HG03575 (cell line): Measurements from ENCODE around the gene NAA38.

Experiments
- ATAC-seq: cut with Tn5 transposase; IDR thresholded peaks from one replicate; pipeline ENCODE4 v1.9.1; 2021; ENCODE audit not compliant: unreplicated experiment, insufficient number of reproducible peaks, low FRiP score; ENCODE audit errors: extremely low read depth

Gene NAA38

GRCh38 chr17:7856811-7857712 lies at the start of gene NAA38:
Gene NAA38, minus strand, starts transcription at chr17:7857559. Its CDS starts 96 bp downstream, at chr17:7857463.
- ATAC-seq: peak; percentile 48

- ATAC-seq: no peak
Measured at GRCh38 chr17:7903154-7904103, 46.1 kb upstream of the NAA38 start.

GRCh38 chr17:7897773-7898172 lies 40.4 kb upstream of the NAA38 start:
- ATAC-seq: no peak

GRCh38 chr17:7897090-7897489 lies 39.7 kb upstream of the NAA38 start:
- ATAC-seq: no peak

DNA sequence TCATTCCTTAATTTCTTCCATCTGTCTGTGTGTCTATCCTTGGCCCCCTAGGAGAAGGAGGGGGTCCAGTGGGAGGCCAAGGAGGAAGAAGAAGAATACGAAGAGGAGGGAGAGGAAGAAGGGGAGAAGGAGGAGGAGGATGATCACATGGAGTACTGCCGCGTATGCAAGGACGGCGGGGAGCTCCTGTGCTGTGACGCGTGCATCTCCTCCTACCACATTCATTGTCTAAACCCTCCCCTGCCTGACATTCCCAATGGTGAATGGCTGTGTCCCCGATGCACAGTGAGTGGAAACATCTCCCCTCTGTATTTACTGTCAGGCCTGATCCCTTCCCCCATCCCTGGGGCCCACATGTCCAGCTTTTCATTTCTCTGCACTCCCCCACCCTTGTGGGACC lies 37.5 kb upstream of the NAA38 start:
- no peak for ATAC-seq

GRCh38 chr17:7894226-7894625 lies 36.9 kb upstream of the NAA38 start:
- no peak for ATAC-seq

DNA sequence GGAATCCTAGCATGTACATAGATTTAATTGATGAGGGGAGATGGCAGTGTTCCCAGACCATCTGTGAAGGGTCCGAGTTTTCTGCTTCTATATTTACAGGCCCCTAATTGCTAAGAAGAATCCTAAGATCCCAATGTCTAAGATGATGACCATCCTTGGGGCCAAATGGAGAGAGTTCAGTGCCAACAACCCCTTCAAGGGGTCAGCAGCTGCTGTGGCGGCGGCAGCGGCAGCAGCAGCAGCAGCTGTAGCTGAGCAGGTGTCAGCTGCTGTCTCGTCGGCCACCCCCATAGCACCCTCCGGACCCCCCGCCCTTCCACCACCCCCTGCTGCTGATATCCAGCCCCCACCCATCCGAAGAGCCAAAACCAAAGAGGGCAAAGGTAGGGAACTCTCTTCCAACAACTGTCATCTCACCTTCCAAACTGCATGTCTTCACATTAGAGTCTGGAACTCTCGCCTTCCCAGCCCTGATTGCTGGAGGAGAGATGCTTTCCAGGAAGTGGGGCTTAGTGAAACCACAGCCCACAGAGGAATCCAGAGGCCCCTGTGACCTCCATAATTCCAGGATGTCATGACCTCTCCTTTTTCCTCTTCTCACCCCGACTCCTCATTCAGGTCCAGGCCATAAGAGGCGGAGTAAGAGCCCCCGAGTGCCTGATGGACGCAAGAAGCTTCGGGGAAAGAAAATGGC lies 36.0 kb upstream of the NAA38 start:
- no peak for ATAC-seq

GRCh38 chr17:7889166-7889955 lies 32.0 kb upstream of the NAA38 start:
- ATAC-seq: no peak

DNA sequence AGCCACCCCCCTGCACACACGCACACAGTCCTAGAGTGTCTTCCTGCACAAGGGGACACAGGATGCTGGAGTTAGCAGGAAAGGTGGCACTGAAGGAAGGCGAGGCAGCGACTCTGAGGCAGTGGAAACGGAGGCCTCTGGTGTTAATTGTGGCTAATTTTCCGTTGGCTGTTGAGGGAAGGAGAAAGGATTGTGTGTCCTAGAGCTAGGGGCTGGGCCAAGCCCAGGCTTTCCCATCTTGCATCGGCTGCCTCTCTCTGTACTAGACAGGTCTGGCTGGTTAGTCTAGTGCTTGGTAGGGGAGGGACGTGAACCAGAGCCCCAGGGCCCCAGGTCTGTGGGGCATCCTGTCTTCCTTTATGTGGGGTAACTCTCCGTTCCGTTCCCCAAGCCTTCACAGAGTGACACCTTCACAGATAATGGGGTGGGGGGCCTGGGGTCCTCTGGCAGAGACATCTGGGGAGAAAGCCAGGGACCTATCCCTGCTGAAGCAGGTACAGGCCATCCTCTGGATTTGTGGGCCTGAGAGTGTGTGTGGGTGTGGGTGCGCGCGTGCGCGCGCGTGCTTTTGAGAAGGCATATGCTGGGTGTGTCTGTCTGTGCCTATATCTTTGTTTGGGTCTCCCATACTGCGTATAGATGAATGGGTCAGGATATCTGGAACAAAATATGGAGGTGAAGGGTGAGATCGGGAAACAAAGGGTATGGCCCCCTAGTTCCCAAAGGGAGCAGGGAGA lies 31.0 kb upstream of the NAA38 start, which contains the start of gene CHD3:
TSS of gene CHD3 (plus strand) at position 606 of the 737 bp plus-strand sequence. CDS start 212 bp downstream, outside the sequence.
- no peak for ATAC-seq

DNA sequence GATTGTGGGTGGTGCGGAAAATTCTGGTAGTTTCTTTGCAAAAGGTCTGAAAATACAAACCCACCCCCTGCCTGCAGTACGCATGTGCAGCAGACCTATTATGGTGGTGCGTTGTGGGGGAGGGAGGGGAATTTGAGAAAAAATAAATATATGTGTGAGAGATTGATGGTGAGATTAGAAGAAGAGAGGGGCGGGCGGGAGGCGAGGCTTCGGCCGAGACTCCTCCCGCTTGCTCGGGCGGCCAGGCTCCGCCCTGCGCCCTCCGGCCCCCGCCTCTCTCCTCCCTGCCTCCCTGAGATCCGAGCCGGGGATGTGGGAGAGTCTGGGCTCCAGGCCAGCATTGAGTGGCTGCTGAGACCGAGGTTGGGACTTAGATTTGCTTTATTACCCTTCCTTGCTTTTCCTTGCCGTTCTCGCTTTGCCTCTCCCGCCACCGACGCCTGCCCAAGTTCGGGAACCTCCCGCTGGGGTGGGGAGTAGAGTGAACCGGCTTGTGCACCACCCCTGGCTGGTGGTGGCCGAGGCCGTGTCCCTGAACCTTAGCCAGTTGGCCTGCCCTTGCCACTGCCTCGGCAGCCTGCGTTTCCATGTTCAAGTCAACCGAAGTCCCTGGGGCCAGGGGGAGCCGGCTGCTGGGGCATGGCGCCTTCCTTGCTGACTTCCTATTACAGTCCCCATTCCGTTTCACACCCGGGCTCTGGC lies 30.3 kb upstream of the NAA38 start:
- no peak for ATAC-seq

- no peak for ATAC-seq
Measured at GRCh38 chr17:7887038-7887481, 29.7 kb upstream of the NAA38 start.

- no peak for ATAC-seq
Measured at GRCh38 chr17:7886227-7887037, 29.1 kb upstream of the NAA38 start.

- no peak for ATAC-seq
Measured at GRCh38 chr17:7885367-7886226, 28.2 kb upstream of the NAA38 start.

GRCh38 chr17:7884581-7885366 lies 27.4 kb upstream of the NAA38 start:
- ATAC-seq: no peak
